HL-60 (cell line): ENCODE results near the gene IL10RA.
A peak's percentile ranks its signal among the peaks of the same experiment; 100 is the strongest.

Experiments
- TF ChIP-seq, protein P1 (sequence below): IDR thresholded peaks from one replicate; pipeline ENCODE4 v1.5.1; 2011; ENCODE audit warnings: low read length, control low read depth, inconsistent platforms; ENCODE audit not compliant: insufficient read depth
- TF ChIP-seq, protein P2 (sequence below): IDR thresholded peaks from 2 replicates; pipeline ENCODE4 v1.6.1; 2012; ENCODE audit warnings: low read depth; ENCODE audit not compliant: insufficient replicate concordance

DNA sequence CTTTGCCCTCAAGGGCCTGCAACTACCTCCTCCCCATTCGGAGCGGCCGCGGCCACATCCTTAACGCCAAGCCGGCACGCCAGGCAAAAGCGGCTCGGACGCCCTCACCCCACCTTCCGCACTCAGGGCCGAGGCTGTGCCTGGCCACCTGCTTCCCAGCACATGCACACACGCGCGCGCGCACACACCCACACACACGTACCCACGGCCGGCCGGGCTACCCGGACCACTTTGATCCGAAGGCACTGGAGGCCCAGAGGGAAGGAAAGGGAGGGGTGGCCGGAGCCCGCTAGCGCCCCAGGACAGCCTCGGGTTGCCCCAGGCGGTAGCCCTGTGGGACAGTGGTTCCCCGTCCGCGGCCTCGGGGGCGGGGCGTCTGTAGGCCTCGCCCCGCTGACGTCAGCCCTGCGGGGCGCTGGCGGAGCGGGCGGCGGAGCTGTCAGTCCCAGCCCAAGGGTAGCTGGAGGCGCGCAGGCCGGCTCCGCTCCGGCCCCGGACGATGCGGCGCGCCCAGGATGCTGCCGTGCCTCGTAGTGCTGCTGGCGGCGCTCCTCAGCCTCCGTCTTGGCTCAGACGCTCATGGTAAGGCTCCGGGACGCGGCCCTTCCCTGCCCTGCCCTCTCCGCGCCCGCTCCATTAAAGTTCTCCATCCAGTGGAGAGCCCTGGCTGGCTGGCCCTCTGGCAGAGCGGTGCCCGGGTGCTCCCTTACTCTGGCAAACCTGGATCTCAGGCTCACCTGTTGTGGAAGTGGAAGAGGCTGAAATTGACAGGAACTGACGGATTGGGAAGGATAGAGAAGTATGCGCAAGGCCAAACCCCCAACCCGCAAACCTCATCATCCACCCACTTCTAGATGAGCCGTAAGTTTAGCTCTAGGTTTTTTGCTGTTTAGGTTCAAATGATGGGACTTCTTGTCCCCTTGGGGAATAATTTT lies at the start of gene IL10RA:
- TF ChIP-seq, protein P1, sequence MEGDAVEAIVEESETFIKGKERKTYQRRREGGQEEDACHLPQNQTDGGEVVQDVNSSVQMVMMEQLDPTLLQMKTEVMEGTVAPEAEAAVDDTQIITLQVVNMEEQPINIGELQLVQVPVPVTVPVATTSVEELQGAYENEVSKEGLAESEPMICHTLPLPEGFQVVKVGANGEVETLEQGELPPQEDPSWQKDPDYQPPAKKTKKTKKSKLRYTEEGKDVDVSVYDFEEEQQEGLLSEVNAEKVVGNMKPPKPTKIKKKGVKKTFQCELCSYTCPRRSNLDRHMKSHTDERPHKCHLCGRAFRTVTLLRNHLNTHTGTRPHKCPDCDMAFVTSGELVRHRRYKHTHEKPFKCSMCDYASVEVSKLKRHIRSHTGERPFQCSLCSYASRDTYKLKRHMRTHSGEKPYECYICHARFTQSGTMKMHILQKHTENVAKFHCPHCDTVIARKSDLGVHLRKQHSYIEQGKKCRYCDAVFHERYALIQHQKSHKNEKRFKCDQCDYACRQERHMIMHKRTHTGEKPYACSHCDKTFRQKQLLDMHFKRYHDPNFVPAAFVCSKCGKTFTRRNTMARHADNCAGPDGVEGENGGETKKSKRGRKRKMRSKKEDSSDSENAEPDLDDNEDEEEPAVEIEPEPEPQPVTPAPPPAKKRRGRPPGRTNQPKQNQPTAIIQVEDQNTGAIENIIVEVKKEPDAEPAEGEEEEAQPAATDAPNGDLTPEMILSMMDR: no peak
- TF ChIP-seq, protein P2, sequence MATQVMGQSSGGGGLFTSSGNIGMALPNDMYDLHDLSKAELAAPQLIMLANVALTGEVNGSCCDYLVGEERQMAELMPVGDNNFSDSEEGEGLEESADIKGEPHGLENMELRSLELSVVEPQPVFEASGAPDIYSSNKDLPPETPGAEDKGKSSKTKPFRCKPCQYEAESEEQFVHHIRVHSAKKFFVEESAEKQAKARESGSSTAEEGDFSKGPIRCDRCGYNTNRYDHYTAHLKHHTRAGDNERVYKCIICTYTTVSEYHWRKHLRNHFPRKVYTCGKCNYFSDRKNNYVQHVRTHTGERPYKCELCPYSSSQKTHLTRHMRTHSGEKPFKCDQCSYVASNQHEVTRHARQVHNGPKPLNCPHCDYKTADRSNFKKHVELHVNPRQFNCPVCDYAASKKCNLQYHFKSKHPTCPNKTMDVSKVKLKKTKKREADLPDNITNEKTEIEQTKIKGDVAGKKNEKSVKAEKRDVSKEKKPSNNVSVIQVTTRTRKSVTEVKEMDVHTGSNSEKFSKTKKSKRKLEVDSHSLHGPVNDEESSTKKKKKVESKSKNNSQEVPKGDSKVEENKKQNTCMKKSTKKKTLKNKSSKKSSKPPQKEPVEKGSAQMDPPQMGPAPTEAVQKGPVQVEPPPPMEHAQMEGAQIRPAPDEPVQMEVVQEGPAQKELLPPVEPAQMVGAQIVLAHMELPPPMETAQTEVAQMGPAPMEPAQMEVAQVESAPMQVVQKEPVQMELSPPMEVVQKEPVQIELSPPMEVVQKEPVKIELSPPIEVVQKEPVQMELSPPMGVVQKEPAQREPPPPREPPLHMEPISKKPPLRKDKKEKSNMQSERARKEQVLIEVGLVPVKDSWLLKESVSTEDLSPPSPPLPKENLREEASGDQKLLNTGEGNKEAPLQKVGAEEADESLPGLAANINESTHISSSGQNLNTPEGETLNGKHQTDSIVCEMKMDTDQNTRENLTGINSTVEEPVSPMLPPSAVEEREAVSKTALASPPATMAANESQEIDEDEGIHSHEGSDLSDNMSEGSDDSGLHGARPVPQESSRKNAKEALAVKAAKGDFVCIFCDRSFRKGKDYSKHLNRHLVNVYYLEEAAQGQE: peak; percentile 51
